Large intestine (tissue), 3 donors: ENCODE measurements around the gene EGFR. TPM values are rescaled to one million over a fixed set of nuclear protein-coding genes. Genes with fewer than 3 reads are reported as not detected.
"Not testable (repeated sequence)": the region's sequence is repeated elsewhere in the genome, so short reads cannot be mapped to it uniquely, and the experiment has no call there.

ENCODE experiments used
- DNase-seq, 2 donors: peaks; one replicate each; pipeline versions ENCODE4 v3.0.0 to v3.0.0-alpha.2; 2013
- H3K27ac ChIP-seq: one replicate; pipeline ENCODE4 v1.5.1; 2013; ENCODE audit warnings: low read length
- H3K27me3 ChIP-seq: 2 replicates; pipeline ENCODE4 v1.6.1; 2013; ENCODE audit warnings: low read length; ENCODE audit not compliant: control insufficient read depth, insufficient read depth
- H3K36me3 ChIP-seq: 2 replicates; pipeline ENCODE4 v1.6.1; 2013; ENCODE audit warnings: low read length; ENCODE audit not compliant: control insufficient read depth, insufficient read depth
- H3K4me1 ChIP-seq: one replicate; pipeline ENCODE4 v1.6.1; 2013; ENCODE audit warnings: low read length; ENCODE audit not compliant: control insufficient read depth, insufficient read depth
- H3K4me3 ChIP-seq: one replicate; pipeline ENCODE4 v1.5.1; 2013; ENCODE audit warnings: low read length
- H3K9me3 ChIP-seq: one replicate; pipeline ENCODE4 v1.6.1; 2013; ENCODE audit warnings: mild to moderate bottlenecking, low read depth, low read length, moderate library complexity; ENCODE audit not compliant: control insufficient read depth
- WGBS: methylation state at CpG from one replicate; pipeline ENCODE4 v1.1.5; 2013; ENCODE audit warnings: low lambda C conversion rate; ENCODE audit not compliant: insufficient coverage; 5-methylcytosine and 5-hydroxymethylcytosine counted together
- polyA plus RNA-seq: library from polyadenylated mRNA; unstranded; fragments of 120-200 nt; gene quantifications from one replicate; pipeline ENCODE4 v1.2.1, GENCODE V29; 2013

EGFR gene
- polyA plus RNA-seq, 1 donor, result 22.9 TPM

DNA sequence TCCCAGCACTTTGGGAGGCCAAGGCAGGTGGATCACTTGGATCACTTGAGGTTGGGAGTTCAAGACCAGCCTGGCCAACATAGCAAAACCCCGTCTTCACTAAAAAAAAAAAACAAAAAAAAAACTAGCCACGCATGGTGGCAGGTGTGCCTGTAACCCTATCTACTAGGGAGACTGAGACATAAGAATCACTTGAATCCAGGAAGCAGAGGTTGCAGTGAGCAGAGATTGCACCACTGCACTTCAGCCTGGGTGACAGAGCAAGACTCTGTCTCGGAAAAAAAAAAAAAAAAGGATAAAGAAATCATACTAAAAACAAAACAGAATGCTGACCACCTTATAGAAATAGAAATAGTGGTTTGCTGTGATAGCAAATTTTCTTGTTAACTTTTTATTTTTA, 16.6 kb downstream of the EGFR start:
- not testable (repeated sequence) for H3K4me1 ChIP-seq, H3K4me3 ChIP-seq, H3K27me3 ChIP-seq, H3K36me3 ChIP-seq, H3K9me3 ChIP-seq, H3K27ac ChIP-seq, DNase-seq
- 80% methylated on average over 1 of the region's 3 CpGs for WGBS

DNA sequence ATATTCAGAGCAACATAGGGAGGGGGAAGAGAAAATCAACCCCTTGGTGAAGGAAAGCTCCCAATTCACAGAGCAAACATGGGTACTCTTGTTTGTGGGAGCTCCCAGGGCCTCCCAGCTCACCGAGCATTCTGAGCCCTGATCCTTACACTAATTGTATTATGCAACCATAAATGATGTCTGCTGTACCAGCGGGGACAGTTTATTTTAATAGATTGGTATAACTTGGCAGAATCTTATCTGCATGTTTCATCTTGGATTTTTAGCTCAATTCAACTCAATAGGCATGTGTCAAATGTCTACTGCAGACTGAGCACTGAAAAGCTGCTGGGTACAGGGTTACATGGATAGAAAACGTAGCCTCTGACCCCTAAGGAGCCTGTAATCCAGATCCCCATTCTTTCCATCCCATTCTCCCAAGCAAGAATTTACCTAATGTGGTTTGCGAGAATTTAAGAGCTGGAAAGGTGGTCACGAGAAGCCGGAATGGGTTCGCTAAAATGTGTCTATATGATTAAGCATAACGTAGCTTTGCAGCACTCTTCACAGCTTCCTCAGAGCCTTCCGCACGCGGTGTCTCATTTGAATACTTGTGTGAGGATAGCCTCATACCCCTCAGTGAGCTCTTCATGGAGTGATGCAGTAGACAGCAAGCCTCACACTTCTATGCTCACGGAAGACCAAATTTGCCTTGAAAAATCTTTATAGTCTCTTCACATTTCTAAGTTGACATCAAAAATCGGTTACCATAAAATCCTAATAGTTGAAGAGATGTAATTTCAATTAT, 18.3 kb downstream of the EGFR start:
- no peak overlapping the region for H3K4me3 ChIP-seq
- DNase-seq, result no peak
- no peak overlapping the region for H3K27ac ChIP-seq
- peaks cover 6% of the 10 kb centered on the region for H3K36me3 ChIP-seq
- no peaks in the 10 kb centered on the region for H3K27me3 ChIP-seq
- H3K4me1 ChIP-seq, result peaks cover 7% of the 10 kb centered on the region
- no peaks in the 10 kb centered on the region for H3K9me3 ChIP-seq
- WGBS, result 100% methylated on average over 1 of the region's 13 CpGs

DNA sequence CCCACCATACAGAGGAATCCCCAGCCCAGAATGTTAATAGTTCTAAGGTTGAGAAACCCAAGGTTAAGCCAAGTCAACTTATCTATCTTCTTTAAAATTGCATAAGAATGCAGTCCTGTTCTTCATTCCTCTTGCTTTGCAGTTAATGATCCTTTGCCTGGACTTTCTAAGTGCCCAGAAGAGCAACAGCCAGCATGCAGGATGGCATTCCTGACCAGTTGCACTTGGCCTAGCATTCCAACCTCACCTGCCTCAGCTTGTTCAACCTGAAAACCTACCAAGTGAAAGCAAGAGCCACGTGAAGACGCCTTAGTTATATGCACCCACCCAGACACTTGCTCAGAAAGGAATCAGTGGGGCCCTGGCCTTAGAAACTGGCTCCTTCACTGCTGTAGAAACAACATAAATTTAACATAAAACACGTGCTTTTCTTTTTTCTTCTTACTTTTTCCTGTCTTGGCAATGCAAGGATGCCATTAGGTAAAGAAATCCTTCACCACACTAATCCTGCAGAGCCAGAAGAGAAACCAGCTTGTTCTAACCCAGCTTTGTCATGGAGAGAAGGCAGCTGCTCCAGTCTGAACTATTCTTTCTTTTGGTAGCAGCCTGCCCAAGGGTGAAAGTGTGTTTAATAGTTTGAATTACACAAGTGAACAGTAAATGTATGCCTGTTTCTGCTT, 25.0 kb downstream of the EGFR start:
- peaks cover 36% of the 10 kb centered on the region for H3K4me1 ChIP-seq
- no CpG with 5 or more reads among the region's 3 CpGs for WGBS
- DNase-seq, result peak; percentile 60 to 65

DNA sequence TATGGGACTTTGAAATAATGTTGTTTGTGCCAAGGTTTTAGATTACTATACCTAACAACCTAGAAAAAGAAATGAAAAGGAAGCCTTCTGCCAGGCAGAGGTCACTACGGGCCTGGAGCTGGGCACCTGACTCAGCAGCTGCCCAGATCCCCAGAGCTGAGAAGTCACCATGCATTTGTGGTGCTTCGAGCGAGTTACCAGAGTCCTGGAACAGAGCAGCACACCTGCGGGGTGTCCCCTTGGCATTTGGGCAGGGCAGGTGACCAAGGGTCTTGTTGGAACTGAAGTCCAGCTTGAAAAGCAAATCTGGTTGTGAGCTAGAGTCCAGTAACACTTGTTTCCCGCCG, 25.5 kb downstream of the EGFR start:
- peaks cover under 1% of the 10 kb centered on the region for H3K36me3 ChIP-seq
- no peak for DNase-seq
- H3K4me3 ChIP-seq, result no peak overlapping the region
- WGBS, result no CpG with 5 or more reads among the region's 6 CpGs
- H3K4me1 ChIP-seq, result peaks cover 36% of the 10 kb centered on the region
- H3K9me3 ChIP-seq, result no peaks in the 10 kb centered on the region
- no peaks in the 10 kb centered on the region for H3K27me3 ChIP-seq
- H3K27ac ChIP-seq, result peak overlapping the region; percentile 62

More for the DNA sequence above, 25.0 kb downstream of the EGFR start:
- H3K9me3 ChIP-seq, result no peaks in the 10 kb centered on the region
- H3K36me3 ChIP-seq, result peaks cover 3% of the 10 kb centered on the region
- no peaks in the 10 kb centered on the region for H3K27me3 ChIP-seq
- no peak overlapping the region for H3K4me3 ChIP-seq
- H3K27ac ChIP-seq, result peak overlapping the region; percentile 62

DNA sequence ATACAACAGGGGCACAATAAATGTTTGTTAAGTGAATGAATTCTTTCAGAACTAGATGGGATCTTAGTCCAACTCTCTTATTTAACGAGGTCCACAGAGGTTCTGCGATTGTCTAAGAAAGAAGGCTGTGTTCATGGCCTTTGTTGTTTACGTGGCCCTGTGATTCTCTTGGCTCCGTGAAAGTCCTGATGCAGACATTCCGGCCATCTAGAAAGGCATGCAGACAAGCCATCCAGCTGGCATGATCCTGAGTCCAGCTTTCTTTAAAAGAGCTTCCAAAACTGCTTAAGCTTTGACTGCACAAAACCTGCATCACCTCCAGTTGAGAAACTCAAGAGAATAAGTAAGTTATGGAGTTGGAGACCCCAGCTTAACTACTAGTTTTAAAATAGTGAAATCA, 26.0 kb downstream of the EGFR start:
- peaks cover 36% of the 10 kb centered on the region for H3K4me1 ChIP-seq

DNA sequence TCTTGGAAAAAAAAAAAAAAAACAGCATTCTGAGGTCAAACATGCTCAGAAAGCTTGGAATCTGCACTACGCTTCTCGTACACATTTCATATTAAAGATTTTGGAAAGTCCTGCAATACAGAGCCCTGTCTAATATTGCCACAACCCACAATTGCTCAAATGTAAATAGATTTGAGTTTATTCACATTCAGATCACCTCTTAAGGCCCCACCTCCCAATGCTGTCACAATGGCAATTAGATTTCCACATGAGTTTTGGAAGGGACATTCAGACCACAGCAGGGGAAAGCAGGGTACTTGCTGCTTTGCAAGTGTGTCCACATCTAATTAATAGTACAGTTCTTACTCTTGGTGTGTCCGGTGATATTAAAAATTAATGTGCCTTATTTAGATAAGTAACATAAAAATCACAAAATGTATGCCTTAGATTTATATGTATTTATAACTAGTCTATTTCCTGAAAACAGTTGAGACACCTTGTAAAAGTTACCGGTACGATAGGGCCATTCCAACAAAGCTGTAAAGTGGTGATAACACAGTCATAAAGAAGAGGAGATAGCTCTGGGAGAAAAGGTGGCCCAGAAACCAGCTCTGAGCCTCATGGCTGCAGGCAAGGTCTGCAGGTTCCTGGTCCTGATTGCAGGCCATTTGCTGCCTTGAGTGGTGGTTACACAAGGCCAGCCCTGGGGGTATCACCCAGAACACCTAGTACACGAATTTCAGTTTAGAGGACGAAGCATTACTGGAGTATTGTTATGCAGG, 27.9 kb downstream of the EGFR start:
- Histone ChIP-seq H3K27ac (peak overlapping the region; percentile 82), H3K36me3 (no peaks in the 10 kb centered on the region), H3K27me3 (no peaks in the 10 kb centered on the region), H3K4me1 (peaks cover 36% of the 10 kb centered on the region), H3K4me3 (no peak overlapping the region), H3K9me3 (no peaks in the 10 kb centered on the region)
- 60% methylated on average over 1 of the region's 7 CpGs for WGBS
- DNase-seq, result peak; percentile 83 to 92

More for the DNA sequence above, 26.0 kb downstream of the EGFR start:
- no CpG with 5 or more reads among the region's 5 CpGs for WGBS
- Histone ChIP-seq H3K36me3 (no peaks in the 10 kb centered on the region), H3K9me3 (no peaks in the 10 kb centered on the region), H3K27ac (peak overlapping the region; percentile 62), H3K27me3 (no peaks in the 10 kb centered on the region), H3K4me3 (no peak overlapping the region)
- DNase-seq, result no peak

DNA sequence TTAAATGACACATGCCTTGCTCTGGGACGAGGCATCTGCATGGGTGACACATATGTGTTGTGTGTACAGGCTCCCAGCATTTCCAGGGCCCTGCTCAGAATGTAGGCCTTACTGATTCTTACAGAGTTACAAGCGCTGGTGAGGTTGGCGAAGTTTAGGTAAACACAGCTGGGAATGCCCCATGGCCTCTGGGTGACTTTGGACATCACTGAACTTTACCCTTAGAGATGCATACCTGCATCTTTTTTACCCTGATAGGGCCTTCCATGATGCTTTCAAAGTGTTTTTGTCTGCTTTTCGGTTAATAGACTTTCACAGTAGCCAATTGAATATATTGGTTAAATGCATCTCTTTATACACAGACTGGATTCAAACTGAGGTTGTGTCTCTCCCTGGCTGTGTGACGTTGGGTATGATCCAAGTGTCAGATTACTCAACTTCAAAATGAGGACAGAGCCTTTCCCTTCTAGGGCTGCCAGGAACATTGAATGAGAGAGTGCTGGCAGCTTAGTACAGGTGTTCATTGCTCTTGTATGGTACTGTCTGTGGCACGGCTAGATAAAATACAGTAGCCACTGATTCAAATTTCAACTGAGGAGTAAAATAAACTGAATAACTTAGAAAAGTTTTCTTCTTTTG, 29.5 kb downstream of the EGFR start:
- Histone ChIP-seq H3K4me3 (no peak overlapping the region), H3K4me1 (peaks cover 36% of the 10 kb centered on the region), H3K36me3 (no peaks in the 10 kb centered on the region), H3K27me3 (no peaks in the 10 kb centered on the region), H3K9me3 (no peaks in the 10 kb centered on the region), H3K27ac (peak overlapping the region; percentile 32)
- WGBS, result 100% methylated on average over 1 of the region's 6 CpGs
- peak; percentile 37 to 64 for DNase-seq

DNA sequence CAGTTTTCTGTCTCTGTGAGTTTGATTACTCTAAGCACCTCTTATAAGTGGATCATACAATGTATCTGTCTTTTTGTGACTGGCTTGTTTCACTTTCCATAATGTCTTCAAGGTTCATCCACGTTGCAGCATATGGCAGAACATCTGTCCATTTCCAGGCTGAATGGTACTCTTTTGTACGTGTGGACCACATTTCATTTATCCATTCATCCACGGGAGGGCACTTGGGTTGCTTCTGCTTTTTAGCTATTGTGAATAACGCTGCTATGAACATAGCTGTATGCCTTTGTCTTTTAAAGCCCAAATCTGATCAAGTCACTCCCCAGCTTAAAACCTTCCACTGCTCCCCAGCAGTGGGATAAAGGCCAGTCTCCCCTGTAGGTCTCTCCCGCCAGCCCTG, 31.5 kb downstream of the EGFR start:
- 75% methylated on average over 2 of the region's 5 CpGs for WGBS
- Histone ChIP-seq H3K4me1 (peaks cover 27% of the 10 kb centered on the region), H3K27me3 (no peaks in the 10 kb centered on the region), H3K27ac (no peak overlapping the region), H3K36me3 (no peaks in the 10 kb centered on the region), H3K4me3 (no peak overlapping the region), H3K9me3 (no peaks in the 10 kb centered on the region)
- no peak for DNase-seq

DNA sequence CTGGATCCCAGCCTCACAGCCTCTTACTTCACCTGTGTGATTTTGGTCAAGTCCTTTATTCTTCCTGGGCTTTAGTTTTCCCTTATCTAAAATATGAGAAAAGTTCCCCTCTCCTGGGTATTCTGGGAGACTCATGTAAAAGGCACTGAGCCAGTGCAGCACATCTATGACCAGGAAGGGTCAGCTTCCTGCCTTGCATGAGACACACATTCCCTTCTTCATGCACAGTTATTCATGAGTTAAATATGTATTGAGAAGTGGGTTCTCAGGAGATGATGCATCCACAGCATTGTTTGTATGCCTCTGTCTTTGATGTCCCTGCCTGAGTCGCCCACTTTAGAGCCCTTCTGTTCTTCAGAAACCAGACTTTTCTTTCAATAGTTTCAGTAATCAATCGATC, 33.3 kb downstream of the EGFR start:
- peaks cover 14% of the 10 kb centered on the region for H3K4me1 ChIP-seq
- H3K4me3 ChIP-seq, result no peak overlapping the region
- H3K27ac ChIP-seq, result no peak overlapping the region

More for the DNA sequence above, 33.3 kb downstream of the EGFR start:
- no peaks in the 10 kb centered on the region for H3K27me3 ChIP-seq
- no peaks in the 10 kb centered on the region for H3K9me3 ChIP-seq
- DNase-seq, result no peak
- 100% methylated on average over 2 of the region's 2 CpGs for WGBS
- no peaks in the 10 kb centered on the region for H3K36me3 ChIP-seq
